GM23338 (cell line): ENCODE measurements around the gene FXR1. TPM values are rescaled to one million over a fixed set of nuclear protein-coding genes. Genes with fewer than 3 reads are reported as not detected.

Experiments
- ATAC-seq: fragments of 200-7000 bp; cut with Tn5 transposase; 3 replicates; pipeline ENCODE4 v1.9.1; 2020
- DNase-seq: peaks from one replicate; pipeline ENCODE4 v3.0.0-alpha.2; 2015; ENCODE audit warnings: low spot score
- H2AFZ ChIP-seq: fragments of 200-600 bp; sonication (generic); 2 replicates; pipeline ENCODE4 v1.8.0; 2016; ENCODE audit warnings: antibody characterized with exemption, mild to moderate bottlenecking, moderate library complexity
- H3F3A ChIP-seq: fragments of 200-600 bp; sonication (generic); replicated peaks from 2 replicates; pipeline ENCODE4 v1.8.0; 2017; ENCODE audit warnings: antibody characterized with exemption, mixed run types, low read depth
- H3K27ac ChIP-seq: fragments of 200-600 bp; sonication (generic); 2 replicates; pipeline ENCODE4 v1.6.1; 2016; ENCODE audit warnings: low read depth
- H3K27me3 ChIP-seq: fragments of 200-600 bp; sonication (generic); 2 replicates; pipeline ENCODE4 v1.8.0; 2016; ENCODE audit warnings: mild to moderate bottlenecking, mixed run types, moderate library complexity; ENCODE audit not compliant: insufficient read depth
- H3K36me3 ChIP-seq: fragments of 200-600 bp; sonication (generic); 2 replicates; pipeline ENCODE4 v1.8.0; 2016; ENCODE audit warnings: mild to moderate bottlenecking; ENCODE audit not compliant: insufficient read depth
- H3K4me1 ChIP-seq: fragments of 200-600 bp; sonication (generic); 2 replicates; pipeline ENCODE4 v1.8.0; 2016; ENCODE audit warnings: mild to moderate bottlenecking, moderate library complexity; ENCODE audit not compliant: insufficient read depth
- H3K4me2 ChIP-seq: fragments of 200-600 bp; sonication (generic); 2 replicates; pipeline ENCODE4 v1.7.1; 2017; ENCODE audit warnings: mixed run types
- H3K4me3 ChIP-seq: fragments of 200-600 bp; sonication (generic); 2 replicates; pipeline ENCODE4 v1.6.1; 2016; ENCODE audit warnings: mixed run types
- H3K79me2 ChIP-seq: fragments of 200-600 bp; sonication (generic); replicated peaks from 2 replicates; pipeline ENCODE4 v1.8.0; 2017; ENCODE audit warnings: mild to moderate bottlenecking; ENCODE audit not compliant: insufficient read depth
- H3K9me2 ChIP-seq: fragments of 200-600 bp; sonication (generic); 2 replicates; pipeline ENCODE4 v1.8.0; 2017; ENCODE audit not compliant: insufficient read depth
- H4K20me1 ChIP-seq: fragments of 200-600 bp; sonication (generic); replicated peaks from 2 replicates; pipeline ENCODE4 v1.8.0; 2017; ENCODE audit warnings: mild to moderate bottlenecking; ENCODE audit not compliant: insufficient read depth
- H3K27ac Mint-ChIP-seq: 2 replicates; pipeline ENCODE4 v1.8.0; 2020; ENCODE audit warnings: inconsistent platforms, mild to moderate bottlenecking, moderate library complexity, mixed read lengths
- H3K27me3 Mint-ChIP-seq: 3 replicates; pipeline ENCODE4 v1.8.0; 2022; ENCODE audit warnings: low read depth, mild to moderate bottlenecking, moderate library complexity, mixed read lengths, inconsistent platforms; ENCODE audit not compliant: insufficient read depth, poor library complexity
- H3K36me3 Mint-ChIP-seq: 3 replicates; pipeline ENCODE4 v1.8.0; 2021; ENCODE audit warnings: low read depth, mild to moderate bottlenecking, inconsistent platforms, moderate library complexity, mixed read lengths
- H3K4me1 Mint-ChIP-seq: 3 replicates; pipeline ENCODE4 v1.8.0; 2020; ENCODE audit warnings: mild to moderate bottlenecking, inconsistent platforms, mixed read lengths
- H3K4me3 Mint-ChIP-seq: 3 replicates; pipeline ENCODE4 v1.8.0; 2021; ENCODE audit warnings: moderate library complexity, mild to moderate bottlenecking, inconsistent platforms, mixed read lengths
- H3K9me3 Mint-ChIP-seq: 3 replicates; pipeline ENCODE4 v1.8.0; 2020; ENCODE audit warnings: moderate library complexity, mild to moderate bottlenecking, inconsistent platforms, mixed read lengths
- CREB1 ChIP-seq: fragments of 250-450 bp; sonication (Bioruptor Pico); IDR thresholded peaks from 2 replicates; pipeline ENCODE4 v1.5.0; 2020; ENCODE audit warnings: low read depth, mild to moderate bottlenecking, moderate library complexity
- POLR2AphosphoS5 ChIP-seq: IDR thresholded peaks from 2 replicates; pipeline ENCODE4 v1.6.1; 2016; ENCODE audit warnings: antibody characterized with exemption, low read depth
- long read RNA-seq: library from polyadenylated mRNA; unstranded; transcript quantifications from one replicate; pipeline ENCODE4 v2.0.0, GENCODE V29; 2020; ENCODE audit not compliant: unreplicated experiment
- polyA plus RNA-seq: library from polyadenylated mRNA; unstranded; fragments of >200 nt; fragmentation: Nextera tagmentation; extraction: Ambion mirVana; gene quantifications from 2 replicates; pipeline ENCODE4 v1.2.1, GENCODE V29; 2016
- total RNA-seq: library from RNA; depleted of rRNA; stranded (reverse); fragments of >200 nt; shearing (Covaris generic); gene quantifications from 2 replicates; pipeline ENCODE4 v1.2.3, GENCODE V29; 2014; rRNA removed
- TF ChIP-seq, protein P1 (sequence below), 2 experiments: fragments of 200-600 bp in 1 of 2; sonication (generic) in 1 of 2; conservative IDR thresholded peaks; 2 replicates each; pipeline versions ENCODE4 v1.5.1 to v1.6.1; 2016 to 2017; ENCODE audit warnings: antibody characterized with exemption in 2 of 2, low read depth in 2 of 2, mild to moderate bottlenecking in 2 of 2, moderate library complexity in 1 of 2
- TF ChIP-seq, protein P2 (sequence below): IDR thresholded peaks from 2 replicates; pipeline ENCODE4 v1.6.1; 2016; ENCODE audit warnings: antibody characterized with exemption
- TF ChIP-seq, protein P3 (sequence below): fragments of 250-450 bp; sonication (Bioruptor Pico); IDR thresholded peaks from 2 replicates; pipeline ENCODE4 v1.5.0; 2020; ENCODE audit warnings: mild to moderate bottlenecking, moderate library complexity

The FXR1 gene
- total RNA-seq (208 and 228 TPM in 2 replicates), polyA plus RNA-seq (131 and 136 TPM in 2 replicates)
- long read RNA-seq, full-length matches to known transcripts, result 36 of 50 reads
- long read RNA-seq, partial matches to known transcripts, result 7 of 50 reads
- long read RNA-seq, other reads (novel, unspliced or antisense), result 7 of 50 reads

DNA sequence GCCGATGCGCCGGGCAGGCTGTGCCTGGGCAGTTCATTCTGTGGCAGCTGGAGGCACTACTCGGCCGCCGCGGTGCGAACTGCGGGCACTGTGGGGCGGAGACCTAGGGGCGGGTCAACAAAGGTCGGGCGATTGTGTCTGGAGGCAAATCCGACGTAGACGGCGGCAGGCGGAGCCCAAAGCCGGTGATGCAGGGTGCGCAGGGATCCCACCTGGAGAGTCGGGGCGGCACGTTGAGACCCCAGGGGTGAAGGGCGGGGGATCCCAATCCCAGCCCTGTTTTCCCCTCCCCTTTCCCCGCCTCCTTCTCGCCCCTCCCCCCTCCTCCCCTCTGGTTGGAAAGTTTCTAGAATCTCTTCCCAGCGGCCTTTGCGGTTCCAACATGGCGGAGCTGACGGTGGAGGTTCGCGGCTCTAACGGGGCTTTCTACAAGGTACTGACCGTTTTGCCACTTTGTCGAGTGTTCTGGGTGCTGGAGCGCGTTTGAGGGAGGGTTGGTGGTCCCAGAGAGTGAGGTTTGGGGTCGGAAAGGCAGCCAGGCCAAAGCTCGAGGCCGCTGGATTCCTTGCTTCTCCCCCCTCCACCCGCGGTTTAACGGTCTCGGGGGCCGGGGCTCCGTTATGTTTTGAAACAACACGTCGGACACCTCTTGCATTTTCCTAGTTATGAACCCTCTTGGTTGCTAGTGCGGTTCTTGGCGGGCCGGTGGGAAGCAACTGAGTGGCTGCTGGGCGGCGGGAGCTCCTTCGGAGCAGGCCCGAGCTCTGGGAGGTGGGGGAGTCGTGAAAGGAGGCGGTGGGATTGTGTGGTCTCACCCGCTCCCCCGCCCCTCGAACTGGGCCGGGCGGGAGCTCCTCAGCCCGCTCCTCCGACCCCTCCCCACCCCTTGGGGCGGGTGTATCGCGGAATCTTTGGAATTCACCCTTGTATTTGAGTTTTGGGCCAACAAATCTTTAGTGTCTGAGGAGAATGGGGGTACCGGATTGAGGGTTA is at the start of gene FXR1:
FXR1 (plus strand) TSS at position 367 of the 993 bp plus-strand sequence; CDS start at position 383, 16 bp downstream.
- Histone ChIP-seq H3K4me1 (peaks cover 18% of the 10 kb centered on the region), H3K36me3 (peaks cover 2% of the 10 kb centered on the region; the same call in 1 of the 2 replicates), H3K9me2 (no peaks in the 10 kb centered on the region), H2AFZ (peak within 1 kb of the TSS; percentile 84), H4K20me1 (peaks cover 33% of the 10 kb centered on the region), H3K79me2 (peaks cover 51% of the 10 kb centered on the region), H3K4me3 (peak within 1 kb of the TSS; percentile 97), H3K27me3 (no peaks in the 10 kb centered on the region), H3K4me2 (peak within 1 kb of the TSS; percentile 87), H3F3A (0 out of 2 replicates have a peak, but pooled peaks cover 3% of the 10 kb centered on the region), H3K27ac (peak within 1 kb of the TSS; percentile 100)
- Mint-ChIP-seq H3K27ac (peak within 1 kb of the TSS; percentile 96), H3K36me3 (peaks cover 30% of the 10 kb centered on the region), H3K4me1 (peaks cover 29% of the 10 kb centered on the region), H3K27me3 (peaks cover 8% of the 10 kb centered on the region), H3K4me3 (peak within 1 kb of the TSS; percentile 95), H3K9me3 (peaks cover 3% of the 10 kb centered on the region; the same call in 1 of the 3 replicates)
- TF ChIP-seq POLR2AphosphoS5 (peak; percentile 90), CREB1 (CRISPR knock-in tag) (peak; percentile 77)
- TF ChIP-seq, protein P1, sequence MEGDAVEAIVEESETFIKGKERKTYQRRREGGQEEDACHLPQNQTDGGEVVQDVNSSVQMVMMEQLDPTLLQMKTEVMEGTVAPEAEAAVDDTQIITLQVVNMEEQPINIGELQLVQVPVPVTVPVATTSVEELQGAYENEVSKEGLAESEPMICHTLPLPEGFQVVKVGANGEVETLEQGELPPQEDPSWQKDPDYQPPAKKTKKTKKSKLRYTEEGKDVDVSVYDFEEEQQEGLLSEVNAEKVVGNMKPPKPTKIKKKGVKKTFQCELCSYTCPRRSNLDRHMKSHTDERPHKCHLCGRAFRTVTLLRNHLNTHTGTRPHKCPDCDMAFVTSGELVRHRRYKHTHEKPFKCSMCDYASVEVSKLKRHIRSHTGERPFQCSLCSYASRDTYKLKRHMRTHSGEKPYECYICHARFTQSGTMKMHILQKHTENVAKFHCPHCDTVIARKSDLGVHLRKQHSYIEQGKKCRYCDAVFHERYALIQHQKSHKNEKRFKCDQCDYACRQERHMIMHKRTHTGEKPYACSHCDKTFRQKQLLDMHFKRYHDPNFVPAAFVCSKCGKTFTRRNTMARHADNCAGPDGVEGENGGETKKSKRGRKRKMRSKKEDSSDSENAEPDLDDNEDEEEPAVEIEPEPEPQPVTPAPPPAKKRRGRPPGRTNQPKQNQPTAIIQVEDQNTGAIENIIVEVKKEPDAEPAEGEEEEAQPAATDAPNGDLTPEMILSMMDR (conservative IDR thresholded peaks at IDR 0.05; ENCODE audit: low read depth in 2 of 2), result peak; percentile 44 to 54
- TF ChIP-seq, protein P2, sequence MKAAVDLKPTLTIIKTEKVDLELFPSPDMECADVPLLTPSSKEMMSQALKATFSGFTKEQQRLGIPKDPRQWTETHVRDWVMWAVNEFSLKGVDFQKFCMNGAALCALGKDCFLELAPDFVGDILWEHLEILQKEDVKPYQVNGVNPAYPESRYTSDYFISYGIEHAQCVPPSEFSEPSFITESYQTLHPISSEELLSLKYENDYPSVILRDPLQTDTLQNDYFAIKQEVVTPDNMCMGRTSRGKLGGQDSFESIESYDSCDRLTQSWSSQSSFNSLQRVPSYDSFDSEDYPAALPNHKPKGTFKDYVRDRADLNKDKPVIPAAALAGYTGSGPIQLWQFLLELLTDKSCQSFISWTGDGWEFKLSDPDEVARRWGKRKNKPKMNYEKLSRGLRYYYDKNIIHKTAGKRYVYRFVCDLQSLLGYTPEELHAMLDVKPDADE, result no peak
- TF ChIP-seq, protein P3, sequence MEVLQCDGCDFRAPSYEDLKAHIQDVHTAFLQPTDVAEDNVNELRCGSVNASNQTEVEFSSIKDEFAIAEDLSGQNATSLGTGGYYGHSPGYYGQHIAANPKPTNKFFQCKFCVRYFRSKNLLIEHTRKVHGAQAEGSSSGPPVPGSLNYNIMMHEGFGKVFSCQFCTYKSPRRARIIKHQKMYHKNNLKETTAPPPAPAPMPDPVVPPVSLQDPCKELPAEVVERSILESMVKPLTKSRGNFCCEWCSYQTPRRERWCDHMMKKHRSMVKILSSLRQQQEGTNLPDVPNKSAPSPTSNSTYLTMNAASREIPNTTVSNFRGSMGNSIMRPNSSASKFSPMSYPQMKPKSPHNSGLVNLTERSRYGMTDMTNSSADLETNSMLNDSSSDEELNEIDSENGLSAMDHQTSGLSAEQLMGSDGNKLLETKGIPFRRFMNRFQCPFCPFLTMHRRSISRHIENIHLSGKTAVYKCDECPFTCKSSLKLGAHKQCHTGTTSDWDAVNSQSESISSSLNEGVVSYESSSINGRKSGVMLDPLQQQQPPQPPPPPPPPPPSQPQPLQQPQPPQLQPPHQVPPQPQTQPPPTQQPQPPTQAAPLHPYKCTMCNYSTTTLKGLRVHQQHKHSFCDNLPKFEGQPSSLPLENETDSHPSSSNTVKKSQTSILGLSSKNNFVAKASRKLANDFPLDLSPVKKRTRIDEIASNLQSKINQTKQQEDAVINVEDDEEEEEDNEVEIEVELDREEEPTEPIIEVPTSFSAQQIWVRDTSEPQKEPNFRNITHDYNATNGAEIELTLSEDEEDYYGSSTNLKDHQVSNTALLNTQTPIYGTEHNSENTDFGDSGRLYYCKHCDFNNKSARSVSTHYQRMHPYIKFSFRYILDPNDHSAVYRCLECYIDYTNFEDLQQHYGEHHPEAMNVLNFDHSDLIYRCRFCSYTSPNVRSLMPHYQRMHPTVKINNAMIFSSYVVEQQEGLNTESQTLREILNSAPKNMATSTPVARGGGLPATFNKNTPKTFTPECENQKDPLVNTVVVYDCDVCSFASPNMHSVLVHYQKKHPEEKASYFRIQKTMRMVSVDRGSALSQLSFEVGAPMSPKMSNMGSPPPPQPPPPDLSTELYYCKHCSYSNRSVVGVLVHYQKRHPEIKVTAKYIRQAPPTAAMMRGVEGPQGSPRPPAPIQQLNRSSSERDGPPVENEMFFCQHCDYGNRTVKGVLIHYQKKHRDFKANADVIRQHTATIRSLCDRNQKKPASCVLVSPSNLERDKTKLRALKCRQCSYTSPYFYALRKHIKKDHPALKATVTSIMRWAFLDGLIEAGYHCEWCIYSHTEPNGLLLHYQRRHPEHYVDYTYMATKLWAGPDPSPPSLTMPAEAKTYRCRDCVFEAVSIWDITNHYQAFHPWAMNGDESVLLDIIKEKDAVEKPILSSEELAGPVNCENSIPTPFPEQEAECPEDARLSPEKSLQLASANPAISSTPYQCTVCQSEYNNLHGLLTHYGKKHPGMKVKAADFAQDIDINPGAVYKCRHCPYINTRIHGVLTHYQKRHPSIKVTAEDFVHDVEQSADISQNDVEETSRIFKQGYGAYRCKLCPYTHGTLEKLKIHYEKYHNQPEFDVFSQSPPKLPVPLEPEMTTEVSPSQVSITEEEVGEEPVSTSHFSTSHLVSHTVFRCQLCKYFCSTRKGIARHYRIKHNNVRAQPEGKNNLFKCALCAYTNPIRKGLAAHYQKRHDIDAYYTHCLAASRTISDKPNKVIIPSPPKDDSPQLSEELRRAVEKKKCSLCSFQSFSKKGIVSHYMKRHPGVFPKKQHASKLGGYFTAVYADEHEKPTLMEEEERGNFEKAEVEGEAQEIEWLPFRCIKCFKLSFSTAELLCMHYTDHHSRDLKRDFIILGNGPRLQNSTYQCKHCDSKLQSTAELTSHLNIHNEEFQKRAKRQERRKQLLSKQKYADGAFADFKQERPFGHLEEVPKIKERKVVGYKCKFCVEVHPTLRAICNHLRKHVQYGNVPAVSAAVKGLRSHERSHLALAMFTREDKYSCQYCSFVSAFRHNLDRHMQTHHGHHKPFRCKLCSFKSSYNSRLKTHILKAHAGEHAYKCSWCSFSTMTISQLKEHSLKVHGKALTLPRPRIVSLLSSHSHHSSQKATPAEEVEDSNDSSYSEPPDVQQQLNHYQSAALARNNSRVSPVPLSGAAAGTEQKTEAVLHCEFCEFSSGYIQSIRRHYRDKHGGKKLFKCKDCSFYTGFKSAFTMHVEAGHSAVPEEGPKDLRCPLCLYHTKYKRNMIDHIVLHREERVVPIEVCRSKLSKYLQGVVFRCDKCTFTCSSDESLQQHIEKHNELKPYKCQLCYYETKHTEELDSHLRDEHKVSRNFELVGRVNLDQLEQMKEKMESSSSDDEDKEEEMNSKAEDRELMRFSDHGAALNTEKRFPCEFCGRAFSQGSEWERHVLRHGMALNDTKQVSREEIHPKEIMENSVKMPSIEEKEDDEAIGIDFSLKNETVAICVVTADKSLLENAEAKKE, result no peak
- ATAC-seq, result peak; percentile 97
- peak; percentile 98 for DNase-seq
